Gastrocnemius medialis (tissue), 4 donors: ENCODE data around the gene LCE1A. TPM values are rescaled to one million over a fixed set of nuclear protein-coding genes. Genes with fewer than 3 reads are reported as not detected.

ENCODE experiments used
- ATAC-seq, 2 donors: fragments of 150-250 bp; one replicate each; pipeline ENCODE4 v1.9.1; 2016
- DNase-seq, 2 donors: peaks; one replicate each; pipeline ENCODE4 v3.0.0-alpha.2; 2019
- H3K27ac ChIP-seq, 4 donors: fragments of 200-600 bp; sonication (generic); 1 replicate in 1 of 4; 2 replicates in 3 of 4; pipeline ENCODE4 v1.5.1; 2016 to 2018; ENCODE audit warnings: mild to moderate bottlenecking in 2 of 4, moderate library complexity in 1 of 4
- H3K27me3 ChIP-seq, 3 donors: fragments of 200-600 bp; sonication (generic) in 2 of 3; 1 replicate in 1 of 3; 2 replicates in 2 of 3; pipeline versions ENCODE4 v1.5.1 to v1.6.0; 2016 to 2019; ENCODE audit warnings: mild to moderate bottlenecking in 1 of 3, moderate library complexity in 1 of 3
- H3K36me3 ChIP-seq, 2 donors: fragments of 200-600 bp; sonication (generic) in 1 of 2; one replicate each; pipeline ENCODE4 v1.5.1; 2017 to 2018
- H3K4me1 ChIP-seq, 2 donors: fragments of 200-600 bp; sonication (generic) in 1 of 2; one replicate each; pipeline ENCODE4 v1.5.1; 2016 to 2017; ENCODE audit warnings: mild to moderate bottlenecking in 2 of 2
- H3K4me3 ChIP-seq, 4 donors: fragments of 200-600 bp; sonication (generic) in 3 of 4; 1 replicate in 1 of 4; 2 replicates in 3 of 4; pipeline ENCODE4 v1.5.1; 2016 to 2019; ENCODE audit warnings: mild to moderate bottlenecking in 2 of 4
- H3K9me3 ChIP-seq, 3 donors: fragments of 200-600 bp; sonication (generic) in 2 of 3; 1 replicate in 1 of 3; 2 replicates in 2 of 3; pipeline ENCODE4 v1.5.1; 2016 to 2019
- POLR2A ChIP-seq, 2 donors: fragments of 450-650 bp; IDR thresholded peaks; one replicate each; pipeline ENCODE4 v1.6.1; 2017; ENCODE audit warnings: antibody characterized with exemption in 2 of 2, mild to moderate bottlenecking in 2 of 2, moderate library complexity in 2 of 2
- in situ Hi-C, 4 donors: fragments of 200-750 bp; cut with MboI; loops; one replicate each; pipeline versions ENCODE4 v1.15.0 to v1.8.0; 2017; ENCODE audit warnings: low sequenced_read_pairs in 4 of 4
- intact Hi-C: fragments of 100-400 bp; cut with DNase I; formaldehyde crosslinking; loops from one replicate; pipeline ENCODE4 v1.15.1; 2023; ENCODE audit warnings: low total_unique reads
- total RNA-seq, 4 donors: library from RNA; depleted of rRNA; stranded (reverse); fragments of >200 nt; gene quantifications; one replicate each; pipeline versions ENCODE4 v1.1.0 to v1.2.3, GENCODE V29; 2016
- TF ChIP-seq, protein P1 (sequence below), 5 experiments: fragments of 450-650 bp in 3 of 5; fragments of 200-600 bp in 2 of 5; sonication (generic) in 2 of 5; IDR thresholded peaks in 4 of 5; conservative IDR thresholded peaks in 1 of 5; 1 replicate in 4 of 5; 2 replicates in 1 of 5; pipeline ENCODE4 v1.5.1; 2016 to 2019; ENCODE audit warnings: antibody characterized with exemption in 5 of 5, mild to moderate bottlenecking in 3 of 5, moderate library complexity in 3 of 5

LCE1A gene, protein sequence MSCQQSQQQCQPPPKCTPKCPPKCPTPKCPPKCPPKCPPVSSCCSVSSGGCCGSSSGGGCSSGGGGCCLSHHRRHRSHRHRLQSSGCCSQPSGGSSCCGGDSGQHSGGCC
- total RNA-seq, result not detected

DNA sequence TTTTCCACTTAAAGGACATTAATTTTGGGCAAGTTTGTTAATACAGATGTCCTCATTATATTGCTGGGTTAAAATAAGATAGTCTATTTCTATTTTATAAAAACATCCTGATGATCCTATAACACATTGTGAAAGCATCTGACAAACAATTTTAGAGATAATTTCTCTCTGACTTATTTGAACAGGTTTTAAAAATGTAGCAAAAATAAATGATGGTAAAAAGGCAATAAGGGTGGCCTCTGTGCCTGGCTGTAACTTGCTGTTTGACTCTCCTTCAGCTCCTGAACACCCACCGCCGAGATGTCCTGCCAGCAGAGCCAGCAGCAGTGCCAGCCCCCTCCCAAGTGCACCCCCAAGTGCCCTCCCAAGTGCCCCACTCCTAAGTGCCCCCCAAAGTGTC lies at the start of gene LCE1A:
Gene LCE1A (plus strand): TSS at position 301 of the 400 bp plus-strand sequence. CDS start 0 bp downstream, at position 301.
- no peaks in the 10 kb centered on the region for H3K27me3 ChIP-seq
- H3K36me3 ChIP-seq, result no peaks in the 10 kb centered on the region
- H3K9me3 ChIP-seq, result no peaks in the 10 kb centered on the region
- in situ Hi-C loops, result no loop called here
- H3K4me1 ChIP-seq, result no peaks in the 10 kb centered on the region
- TF ChIP-seq POLR2A (IDR thresholded peaks at IDR 0.05), result no peak
- TF ChIP-seq, protein P1, sequence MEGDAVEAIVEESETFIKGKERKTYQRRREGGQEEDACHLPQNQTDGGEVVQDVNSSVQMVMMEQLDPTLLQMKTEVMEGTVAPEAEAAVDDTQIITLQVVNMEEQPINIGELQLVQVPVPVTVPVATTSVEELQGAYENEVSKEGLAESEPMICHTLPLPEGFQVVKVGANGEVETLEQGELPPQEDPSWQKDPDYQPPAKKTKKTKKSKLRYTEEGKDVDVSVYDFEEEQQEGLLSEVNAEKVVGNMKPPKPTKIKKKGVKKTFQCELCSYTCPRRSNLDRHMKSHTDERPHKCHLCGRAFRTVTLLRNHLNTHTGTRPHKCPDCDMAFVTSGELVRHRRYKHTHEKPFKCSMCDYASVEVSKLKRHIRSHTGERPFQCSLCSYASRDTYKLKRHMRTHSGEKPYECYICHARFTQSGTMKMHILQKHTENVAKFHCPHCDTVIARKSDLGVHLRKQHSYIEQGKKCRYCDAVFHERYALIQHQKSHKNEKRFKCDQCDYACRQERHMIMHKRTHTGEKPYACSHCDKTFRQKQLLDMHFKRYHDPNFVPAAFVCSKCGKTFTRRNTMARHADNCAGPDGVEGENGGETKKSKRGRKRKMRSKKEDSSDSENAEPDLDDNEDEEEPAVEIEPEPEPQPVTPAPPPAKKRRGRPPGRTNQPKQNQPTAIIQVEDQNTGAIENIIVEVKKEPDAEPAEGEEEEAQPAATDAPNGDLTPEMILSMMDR (IDR thresholded peaks at IDR 0.05 in 4 of 5, conservative IDR thresholded peaks at IDR 0.05 in 1 of 5), result no peak
- intact Hi-C loops, result no loop called here
- H3K27ac ChIP-seq, result no peak within 1 kb of the TSS
- DNase-seq (no peak), ATAC-seq (no peak)
- H3K4me3 ChIP-seq, result no peak within 1 kb of the TSS

DNA sequence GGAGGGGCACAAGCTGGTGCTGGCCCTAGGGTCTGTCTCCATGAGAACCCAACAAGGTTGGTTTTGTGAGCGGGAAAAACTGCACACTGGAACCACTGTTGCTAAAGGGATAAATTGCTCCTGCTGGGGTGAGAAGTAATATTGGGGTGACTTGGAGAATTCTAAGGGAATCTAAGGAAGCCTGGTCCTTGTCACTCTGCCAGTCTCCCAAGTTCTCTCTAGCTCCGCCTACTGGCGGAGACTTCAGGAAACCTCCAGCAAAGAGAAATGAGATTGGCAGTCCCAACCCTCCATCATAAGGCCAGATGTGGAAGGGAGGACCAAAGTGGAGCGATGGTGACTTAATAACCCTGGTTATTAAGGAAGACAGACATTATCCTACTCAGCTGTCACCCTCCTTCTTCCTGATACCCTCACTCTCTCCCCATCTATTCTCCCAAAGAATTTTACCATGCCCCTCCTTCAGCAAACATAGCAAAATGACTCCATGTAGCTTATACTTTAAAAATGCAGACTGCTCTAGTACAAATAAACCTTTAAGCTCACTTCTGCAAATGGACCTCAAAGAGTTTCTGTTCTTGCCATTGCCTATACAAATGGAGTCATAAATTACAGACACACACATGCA lies 49.6 kb upstream of the LCE1A start:
- in situ Hi-C loops, result no loop called here

DNA sequence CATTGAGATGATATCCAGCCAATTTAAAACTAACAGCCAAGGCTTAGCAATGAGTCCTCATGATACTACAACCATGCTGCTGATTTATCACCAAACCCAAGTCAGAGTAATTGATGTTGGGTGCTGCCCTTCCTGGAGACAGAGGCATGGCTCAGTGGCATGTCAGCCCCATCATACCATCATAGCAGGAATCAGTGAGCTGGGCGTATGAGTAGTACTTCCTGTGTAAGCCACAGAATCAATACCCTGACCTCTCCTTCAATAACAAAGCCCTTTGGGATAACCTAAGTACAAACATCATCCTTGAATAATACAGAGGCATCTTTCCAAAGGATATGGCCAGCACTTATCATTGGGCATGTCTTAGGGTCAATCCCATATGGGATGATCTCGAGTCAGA lies 44.2 kb upstream of the LCE1A start:
- no peak for TF ChIP-seq POLR2A (IDR thresholded peaks at IDR 0.05)
- TF ChIP-seq, protein P1 (IDR thresholded peaks at IDR 0.05 in 4 of 5, conservative IDR thresholded peaks at IDR 0.05 in 1 of 5), result no peak
- Histone ChIP-seq H3K36me3 (no peaks in the 10 kb centered on the region), H3K4me3 (no peak overlapping the region), H3K27ac (no peak overlapping the region), H3K4me1 (no peaks in the 10 kb centered on the region), H3K9me3 (no peaks in the 10 kb centered on the region), H3K27me3 (no peaks in the 10 kb centered on the region)
- intact Hi-C loops, result no loop called here
- DNase-seq (no peak), ATAC-seq (no peak)
- in situ Hi-C loops, result no loop called here

More for the DNA sequence above, 49.6 kb upstream of the LCE1A start:
- H3K9me3 ChIP-seq, result no peaks in the 10 kb centered on the region
- H3K36me3 ChIP-seq, result no peaks in the 10 kb centered on the region
- no peak overlapping the region for H3K4me3 ChIP-seq
- no peaks in the 10 kb centered on the region for H3K4me1 ChIP-seq
- no peak overlapping the region for H3K27ac ChIP-seq
- DNase-seq (no peak), ATAC-seq (no peak)
- intact Hi-C loops, result no loop called here
- H3K27me3 ChIP-seq, result no peaks in the 10 kb centered on the region
- no peak for TF ChIP-seq POLR2A (IDR thresholded peaks at IDR 0.05)
- TF ChIP-seq, protein P1 (IDR thresholded peaks at IDR 0.05 in 4 of 5, conservative IDR thresholded peaks at IDR 0.05 in 1 of 5), result no peak

DNA sequence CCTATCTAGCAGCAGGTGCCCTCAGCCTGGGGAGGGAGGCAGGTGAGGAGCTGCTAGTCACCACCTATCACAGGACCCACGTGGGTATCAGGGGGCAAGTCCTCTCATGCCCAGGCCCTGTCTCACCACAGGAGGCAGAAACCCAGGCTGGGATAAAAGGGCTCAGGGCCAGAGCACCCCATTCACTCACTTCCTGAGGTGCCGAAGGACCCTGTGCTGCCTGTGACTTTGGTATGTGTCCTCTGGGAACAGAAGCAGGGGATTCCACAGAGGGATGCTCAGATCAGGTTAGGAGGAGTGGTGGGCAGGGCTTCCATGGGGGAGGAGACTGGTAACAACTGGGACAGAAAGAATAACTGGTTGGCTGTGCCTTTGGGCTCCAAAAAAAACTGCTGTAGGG lies 41.2 kb upstream of the LCE1A start, which contains the start of gene LCE1E:
Gene LCE1E (plus strand): TSS at position 181 of the 400 bp plus-strand sequence. CDS start 1,043 bp downstream, outside the sequence.
- no peaks in the 10 kb centered on the region for H3K4me1 ChIP-seq
- H3K9me3 ChIP-seq, result no peaks in the 10 kb centered on the region
- ATAC-seq (no peak), DNase-seq (no peak)
- in situ Hi-C loops, result no loop called here
- H3K4me3 ChIP-seq, result no peak within 1 kb of the TSS
- H3K27me3 ChIP-seq, result no peaks in the 10 kb centered on the region
- TF ChIP-seq, protein P1 (IDR thresholded peaks at IDR 0.05 in 4 of 5, conservative IDR thresholded peaks at IDR 0.05 in 1 of 5), result no peak
- TF ChIP-seq POLR2A (IDR thresholded peaks at IDR 0.05), result no peak
- no peaks in the 10 kb centered on the region for H3K36me3 ChIP-seq
- intact Hi-C loops, result no loop called here
- no peak within 1 kb of the TSS for H3K27ac ChIP-seq
